ENCODE results near the gene CHERP.
"Not testable (repeated sequence)": the region's sequence is repeated elsewhere in the genome, so short reads cannot be mapped to it uniquely, and the experiment has no call there.

Gene CHERP

GRCh38 chr19:16518061-16518460, 24.2 kb downstream of the CHERP start:
- no peak for DNase-seq

DNA sequence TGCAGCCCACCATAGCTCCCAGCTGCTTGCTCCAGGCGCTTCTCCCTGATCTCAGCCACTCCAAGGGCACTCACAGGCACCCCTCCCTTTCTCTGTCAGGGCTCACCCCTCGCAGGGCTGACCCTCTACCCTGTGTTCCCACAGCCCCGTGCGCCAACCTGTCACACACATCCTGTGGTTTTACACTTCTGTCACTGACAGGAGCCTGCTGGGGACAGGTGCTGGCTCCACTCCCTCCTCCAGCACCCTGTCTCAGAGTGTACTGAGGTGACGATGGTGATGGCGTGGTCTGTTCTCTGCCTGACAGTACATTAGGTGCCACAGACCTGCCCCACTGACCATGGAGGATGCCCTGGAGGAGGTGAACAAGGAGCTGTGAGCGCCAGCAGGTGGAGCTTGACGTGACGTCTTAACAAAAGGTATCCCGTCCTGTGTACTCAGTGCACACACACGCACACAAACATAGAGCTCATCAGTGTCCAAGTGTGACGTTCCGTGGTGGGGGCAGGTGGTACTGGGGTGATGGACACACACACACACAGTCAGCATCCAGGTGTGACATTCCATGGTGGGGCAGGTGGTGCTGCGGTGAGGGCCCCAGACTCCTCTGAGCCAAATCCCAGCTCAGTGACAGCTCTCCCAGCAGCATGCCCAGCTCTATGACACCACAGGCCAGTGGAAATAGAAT, 25.2 kb downstream of the CHERP start:
- DNase-seq = no peak

GRCh38 chr19:16516381-16516780, 25.9 kb downstream of the CHERP start:
- DNase-seq = no peak

- no peak for DNase-seq
Measured at GRCh38 chr19:16514383-16515019, 27.7 kb downstream of the CHERP start.

GRCh38 chr19:16512611-16513010, 29.6 kb downstream of the CHERP start:
- not testable (repeated sequence) for DNase-seq

- no peak for DNase-seq
Measured at GRCh38 chr19:16509141-16510061, 32.8 kb downstream of the CHERP start.

DNA sequence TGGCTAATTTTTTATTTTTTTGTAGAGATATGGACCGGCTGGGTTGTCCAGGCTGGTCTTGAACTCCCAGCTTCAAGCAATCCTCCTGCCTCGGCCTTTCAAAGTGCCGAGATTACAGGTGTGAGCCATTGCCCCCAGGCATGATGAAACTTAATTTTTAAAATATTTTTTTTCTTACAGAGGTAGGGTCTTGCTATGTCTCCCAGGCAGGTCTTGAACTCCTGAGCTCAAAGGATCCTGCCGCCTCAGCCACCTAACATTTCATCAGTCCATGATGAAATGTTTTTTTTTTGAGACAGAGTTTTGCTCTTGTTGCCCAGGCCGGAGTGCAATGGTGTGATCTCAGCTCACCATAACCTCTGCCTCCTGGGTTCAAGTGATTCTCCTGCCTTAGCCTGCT, 33.7 kb downstream of the CHERP start:
- DNase-seq = no peak

- no peak for DNase-seq
Measured at GRCh38 chr19:16506961-16507360, 35.3 kb downstream of the CHERP start.

- DNase-seq = not testable (repeated sequence)
Measured at GRCh38 chr19:16506161-16506560, 36.1 kb downstream of the CHERP start.

DNA sequence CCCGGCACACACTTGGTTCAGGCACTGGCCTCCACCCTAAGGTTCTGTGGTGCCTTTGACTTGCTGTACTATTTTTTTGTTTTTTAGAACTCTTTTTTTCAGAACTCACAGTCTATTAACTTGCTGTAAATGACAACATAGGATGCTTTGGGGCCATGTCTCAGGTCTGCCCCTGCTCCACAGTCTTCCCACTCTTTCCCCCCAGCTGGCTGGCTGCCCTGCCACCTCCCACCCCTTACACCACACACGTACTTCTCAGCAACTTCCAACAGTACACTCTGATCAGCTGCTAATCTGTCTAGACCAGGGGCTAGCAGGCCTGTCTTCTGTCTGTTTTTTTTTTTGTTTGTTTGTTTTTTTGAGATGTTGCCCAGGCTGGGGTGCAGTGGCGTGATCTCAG, 38.0 kb downstream of the CHERP start:
- no peak for DNase-seq

- no peak for DNase-seq
Measured at GRCh38 chr19:16497837-16498236, 44.4 kb downstream of the CHERP start.

- no peak for DNase-seq
Measured at GRCh38 chr19:16497042-16497441, 45.2 kb downstream of the CHERP start.

DNA sequence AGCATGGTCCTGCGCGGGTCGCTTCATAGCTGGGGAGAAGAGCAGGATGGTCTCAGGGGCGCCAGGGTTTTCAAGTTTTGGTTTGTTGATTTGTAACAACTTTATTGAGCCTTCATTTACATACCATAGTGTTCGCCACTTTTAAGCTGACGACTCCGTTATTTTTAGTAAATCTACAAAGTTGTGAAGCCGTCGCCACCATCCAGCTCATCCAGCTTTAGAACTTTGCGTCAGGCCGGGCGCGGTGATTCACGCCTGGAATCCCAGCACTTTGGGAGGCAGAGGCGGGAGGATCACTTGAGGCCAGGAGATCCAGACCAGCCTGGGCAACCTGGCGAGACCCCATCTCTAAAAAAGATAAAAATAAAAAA, 45.6 kb downstream of the CHERP start:
- no peak for DNase-seq

- peak; percentile 99 for DNase-seq
Measured at GRCh38 chr19:16495982-16496612, 46.1 kb downstream of the CHERP start, which contains the start of the genes C19orf44 and CALR3. Gene C19orf44 (plus strand): TSS chr19:16496394. CDS start chr19:16500793, 4,399 bp downstream. Gene CALR3 (minus strand): TSS chr19:16496167. CDS start chr19:16496129, 38 bp downstream.

- DNase-seq = not testable (repeated sequence)
Measured at GRCh38 chr19:16486476-16486875, 55.8 kb downstream of the CHERP start.

DNA sequence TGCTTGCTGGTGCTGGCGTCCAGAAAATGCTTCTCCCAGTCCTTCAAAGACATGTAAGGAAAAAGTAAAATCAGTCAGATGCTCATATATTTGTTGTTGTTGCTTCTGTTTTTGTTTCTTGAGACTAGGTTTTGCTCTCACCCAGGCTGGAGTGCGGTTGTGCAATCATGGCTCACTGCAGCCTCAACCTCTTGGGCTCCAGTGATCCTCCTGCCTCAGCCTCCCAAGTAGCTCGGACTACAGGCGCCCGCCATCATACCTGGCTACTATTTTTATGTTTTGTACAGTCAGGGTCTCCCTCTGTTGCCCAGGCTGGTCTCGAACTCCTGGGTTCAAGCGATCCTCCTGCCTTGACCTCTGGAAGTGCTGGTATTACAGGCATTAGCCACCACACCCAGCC, 59.5 kb downstream of the CHERP start:
- DNase-seq = no peak

DNA sequence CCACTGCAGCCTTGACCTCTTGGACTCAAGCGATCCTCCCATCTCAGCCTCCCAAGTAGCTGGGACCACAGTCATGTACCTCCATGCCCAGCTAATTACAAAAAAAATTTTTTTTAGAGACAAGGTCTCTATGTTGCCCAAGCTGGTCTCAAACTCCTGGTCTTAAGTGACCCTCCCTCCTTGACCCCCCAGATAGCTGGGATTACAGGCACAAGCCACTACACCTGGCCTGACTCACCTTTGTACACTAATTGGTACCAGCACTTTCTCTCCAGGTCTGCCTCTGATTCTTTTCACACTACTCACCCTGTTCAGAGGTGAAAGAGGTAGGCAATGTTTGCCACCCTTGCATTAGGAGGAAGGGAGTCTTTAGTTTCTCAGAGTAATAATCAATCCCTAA, 64.9 kb downstream of the CHERP start:
- no peak for DNase-seq

GRCh38 chr19:16476401-16476800, 65.8 kb downstream of the CHERP start:
- DNase-seq = no peak

- DNase-seq = no peak
Measured at GRCh38 chr19:16473875-16474392, 68.3 kb downstream of the CHERP start.

- DNase-seq = no peak
Measured at GRCh38 chr19:16472992-16473391, 69.2 kb downstream of the CHERP start.

GRCh38 chr19:16472559-16472899, 69.7 kb downstream of the CHERP start:
- DNase-seq = not testable (repeated sequence)

DNA sequence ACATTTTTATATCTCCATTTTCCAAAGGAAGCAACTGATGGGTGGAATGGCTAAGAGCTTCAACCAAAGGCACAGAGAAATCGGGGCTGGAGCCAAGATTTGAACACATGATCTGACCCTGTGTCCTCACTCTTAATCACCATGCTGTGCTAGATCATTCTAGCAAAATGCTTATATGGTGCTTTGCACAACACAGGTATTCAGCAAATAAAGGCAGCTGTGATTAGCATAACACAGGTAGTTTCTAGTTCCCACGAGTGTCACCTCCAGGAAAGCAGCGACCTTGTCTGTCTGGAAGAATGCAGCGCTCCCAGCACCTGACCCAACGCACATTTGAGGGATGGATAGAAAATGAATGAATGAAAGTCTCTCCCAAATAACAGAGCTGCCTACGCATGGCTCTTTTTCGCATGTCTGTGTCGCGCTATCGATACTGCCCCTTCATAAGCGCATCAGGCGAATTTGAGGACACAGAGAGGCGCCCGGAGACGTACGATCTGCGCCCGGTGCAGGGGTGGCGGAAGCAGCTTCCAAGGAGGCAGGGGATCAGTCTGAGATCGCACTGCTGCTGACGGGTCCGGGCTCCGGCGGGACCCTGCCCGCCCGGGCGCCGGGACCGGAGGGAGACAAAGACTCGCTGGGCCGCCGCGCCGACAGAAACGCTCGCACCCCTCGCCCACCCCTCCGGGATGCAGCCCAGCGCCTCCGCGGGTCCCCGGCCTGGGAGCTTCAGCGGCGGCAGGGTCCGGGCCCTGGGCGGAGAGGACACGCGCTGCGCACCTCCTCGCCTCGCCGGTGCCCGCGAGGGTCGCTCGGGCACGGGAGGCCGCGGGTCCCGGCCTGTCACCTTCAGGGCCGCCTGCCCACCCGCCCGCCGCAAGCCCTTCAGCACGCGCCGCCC, 71.1 kb downstream of the CHERP start:
- peak in 1 of 2 experiments; percentile 14 for DNase-seq

Measured in Kasumi-1 (cell line).